ENCODE data around the gene NR2F2. TPM values are rescaled to one million over a fixed set of nuclear protein-coding genes. Genes with fewer than 3 reads are reported as not detected.

The NR2F2 gene
- total RNA-seq, 4 donors from 2014 or later: 42.7 to 131 (median 83.6) TPM

DNA sequence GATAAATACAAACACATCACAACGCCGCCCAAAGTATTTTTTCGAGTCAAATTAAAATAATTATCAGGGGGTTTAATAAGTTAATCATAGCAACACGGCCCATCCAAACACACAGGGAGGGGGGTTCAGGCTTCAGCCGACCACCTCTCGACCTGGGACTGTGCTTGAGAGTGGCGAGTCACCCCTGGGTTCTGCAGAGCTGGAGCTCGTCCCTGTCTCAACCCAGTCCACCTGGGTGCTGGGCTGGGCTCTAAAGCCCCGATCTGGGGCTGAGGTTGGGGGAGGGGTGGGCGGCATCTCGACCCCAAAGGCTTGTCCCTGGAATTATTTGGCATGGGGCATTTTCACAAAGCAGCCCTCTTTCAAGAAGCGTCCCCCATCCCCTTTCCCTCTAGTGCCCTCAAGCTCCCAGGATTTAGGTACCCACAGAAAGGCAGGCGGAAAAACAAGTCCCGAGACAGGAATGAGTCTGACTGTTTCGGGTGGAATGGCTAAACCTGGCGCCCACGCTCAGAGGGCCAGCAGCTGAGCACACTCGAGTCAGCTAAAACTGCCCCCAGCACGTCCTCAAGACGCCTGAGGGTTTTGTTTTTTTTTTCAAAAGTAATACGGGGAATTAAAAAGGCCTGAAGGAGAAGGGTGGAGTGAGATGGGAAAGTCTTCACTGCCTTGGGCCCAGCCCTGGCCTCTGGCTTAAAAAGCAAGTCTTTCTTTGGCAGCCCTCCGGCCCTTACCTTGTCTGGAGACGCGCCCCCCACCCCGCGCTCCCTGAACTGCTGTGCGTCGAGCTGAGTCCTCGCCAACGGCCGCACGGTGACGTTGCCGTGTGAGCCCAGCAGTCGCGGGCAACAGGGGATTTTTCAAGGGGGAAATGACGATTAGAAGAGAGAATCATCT is 32.5 kb downstream of the NR2F2 start:
- H3K27me3 ChIP-seq: peaks cover 0 to 6% (median 0%) of the 10 kb centered on the region in 4 donors
- intact Hi-C loops (cut with DNase I): no loop called here
- DNase-seq (ENCODE audit: extremely low spot score): no peak
- H3K27ac ChIP-seq (replicated peaks in 1 of 4): no peak overlapping the region
- no peaks in the 10 kb centered on the region for H3K9me3 ChIP-seq
- peaks cover 11 to 40% (median 34%) of the 10 kb centered on the region in 4 donors for H3K4me1 ChIP-seq
- H3K4me3 ChIP-seq: no peak overlapping the region
- H3K36me3 ChIP-seq: no peaks in the 10 kb centered on the region
- TF ChIP-seq POLR2AphosphoS5 (IDR thresholded peaks at IDR 0.05): no peak
- TF ChIP-seq, protein P1, sequence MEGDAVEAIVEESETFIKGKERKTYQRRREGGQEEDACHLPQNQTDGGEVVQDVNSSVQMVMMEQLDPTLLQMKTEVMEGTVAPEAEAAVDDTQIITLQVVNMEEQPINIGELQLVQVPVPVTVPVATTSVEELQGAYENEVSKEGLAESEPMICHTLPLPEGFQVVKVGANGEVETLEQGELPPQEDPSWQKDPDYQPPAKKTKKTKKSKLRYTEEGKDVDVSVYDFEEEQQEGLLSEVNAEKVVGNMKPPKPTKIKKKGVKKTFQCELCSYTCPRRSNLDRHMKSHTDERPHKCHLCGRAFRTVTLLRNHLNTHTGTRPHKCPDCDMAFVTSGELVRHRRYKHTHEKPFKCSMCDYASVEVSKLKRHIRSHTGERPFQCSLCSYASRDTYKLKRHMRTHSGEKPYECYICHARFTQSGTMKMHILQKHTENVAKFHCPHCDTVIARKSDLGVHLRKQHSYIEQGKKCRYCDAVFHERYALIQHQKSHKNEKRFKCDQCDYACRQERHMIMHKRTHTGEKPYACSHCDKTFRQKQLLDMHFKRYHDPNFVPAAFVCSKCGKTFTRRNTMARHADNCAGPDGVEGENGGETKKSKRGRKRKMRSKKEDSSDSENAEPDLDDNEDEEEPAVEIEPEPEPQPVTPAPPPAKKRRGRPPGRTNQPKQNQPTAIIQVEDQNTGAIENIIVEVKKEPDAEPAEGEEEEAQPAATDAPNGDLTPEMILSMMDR (IDR thresholded peaks at IDR 0.05): no peak
- no peak for TF ChIP-seq POLR2A (IDR thresholded peaks at IDR 0.05; ENCODE audit: low read depth)
- TF ChIP-seq EP300 (IDR thresholded peaks at IDR 0.05): no peak
- 64% methylated on average over 32 of the region's 37 CpGs for WGBS

DNA sequence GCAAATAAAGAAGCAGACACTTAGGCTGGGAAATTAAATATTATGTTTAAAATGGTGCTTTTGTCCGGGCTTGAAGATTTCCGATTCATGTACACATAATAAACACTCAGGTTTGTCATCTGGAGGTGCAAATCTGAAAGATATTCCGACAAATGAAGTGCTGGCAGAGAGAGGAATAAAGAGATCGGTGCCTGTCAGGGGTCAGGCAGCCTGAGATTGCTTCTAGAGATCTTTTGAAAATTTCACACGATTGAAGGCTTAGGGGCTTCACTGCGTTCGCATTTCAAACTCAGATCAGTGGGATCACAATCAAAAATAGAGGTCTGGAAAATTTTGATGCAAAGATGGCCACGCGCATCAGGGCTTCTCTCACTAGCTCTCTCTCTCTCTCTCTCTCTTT is 33.2 kb downstream of the NR2F2 start:
- no peaks in the 10 kb centered on the region for H3K9me3 ChIP-seq
- H3K27me3 ChIP-seq: peaks cover 0 to 6% (median 0%) of the 10 kb centered on the region in 4 donors
- WGBS: 73% methylated on average over 9 of the region's 9 CpGs

DNA sequence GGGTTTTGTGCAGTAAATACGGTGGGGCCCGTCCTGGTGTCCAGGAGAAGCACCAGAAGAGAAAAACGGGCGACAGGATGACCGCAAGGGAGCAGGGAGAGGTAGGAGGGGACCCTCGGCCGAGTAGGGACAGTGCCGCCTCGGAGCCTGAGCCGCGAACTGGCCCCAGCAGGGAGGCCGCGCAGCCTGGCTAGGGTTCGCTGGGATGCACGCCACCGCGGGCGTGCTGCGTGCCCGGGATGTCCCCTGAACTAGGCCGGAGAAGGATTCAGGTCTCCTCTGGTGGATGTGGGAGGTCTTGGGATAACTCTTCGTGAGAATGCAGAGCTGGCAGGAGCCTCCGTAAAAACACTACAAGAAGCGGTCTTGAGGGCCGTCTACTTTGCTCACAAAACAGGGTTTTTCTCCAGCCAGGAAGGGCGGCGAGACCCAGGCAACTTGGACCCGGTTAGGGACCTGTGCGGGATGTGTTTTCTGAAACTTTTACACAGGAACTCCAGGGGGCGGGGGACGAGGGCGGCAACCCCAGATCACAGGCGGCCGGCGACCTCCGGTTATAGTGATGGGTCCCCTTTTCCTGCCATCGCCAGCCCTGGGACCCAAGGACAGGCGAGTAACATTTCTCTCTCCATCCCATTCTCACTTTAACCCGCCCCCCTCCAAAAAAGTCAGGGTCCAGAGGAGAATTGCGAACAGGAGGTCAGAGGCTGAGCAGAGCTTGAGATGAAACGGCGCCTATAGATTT is 35.5 kb downstream of the NR2F2 start:
- H3K4me3 ChIP-seq: no peak overlapping the region
- intact Hi-C loops (cut with DNase I): no loop called here
- H3K27ac ChIP-seq (replicated peaks in 1 of 4): no peak overlapping the region
- TF ChIP-seq EP300 (IDR thresholded peaks at IDR 0.05) (no peak), POLR2A (IDR thresholded peaks at IDR 0.05; ENCODE audit: low read depth) (no peak), POLR2AphosphoS5 (IDR thresholded peaks at IDR 0.05) (no peak)
- TF ChIP-seq, protein P1 (IDR thresholded peaks at IDR 0.05): no peak
- H3K9me3 ChIP-seq: no peaks in the 10 kb centered on the region
- peaks cover 0 to 15% (median 10%) of the 10 kb centered on the region in 4 donors for H3K4me1 ChIP-seq
- no peaks in the 10 kb centered on the region for H3K36me3 ChIP-seq
- 78% methylated on average over 39 of the region's 42 CpGs for whole genome bisulfite sequencing
- H3K27me3 ChIP-seq: peaks cover 0 to 6% (median 0%) of the 10 kb centered on the region in 4 donors
- no peak for DNase-seq (ENCODE audit: extremely low spot score)

More for the DNA sequence above, 33.2 kb downstream of the NR2F2 start:
- intact Hi-C loops (cut with DNase I): no loop called here
- no peak overlapping the region for H3K27ac ChIP-seq (replicated peaks in 1 of 4)
- H3K4me3 ChIP-seq: no peak overlapping the region
- TF ChIP-seq, protein P1 (IDR thresholded peaks at IDR 0.05): no peak
- TF ChIP-seq EP300 (IDR thresholded peaks at IDR 0.05): no peak
- no peak for TF ChIP-seq POLR2AphosphoS5 (IDR thresholded peaks at IDR 0.05)
- no peak for TF ChIP-seq POLR2A (IDR thresholded peaks at IDR 0.05; ENCODE audit: low read depth)
- peaks cover 14 to 37% (median 30%) of the 10 kb centered on the region in 4 donors for H3K4me1 ChIP-seq
- no peak for DNase-seq (ENCODE audit: extremely low spot score)
- H3K36me3 ChIP-seq: no peaks in the 10 kb centered on the region

DNA sequence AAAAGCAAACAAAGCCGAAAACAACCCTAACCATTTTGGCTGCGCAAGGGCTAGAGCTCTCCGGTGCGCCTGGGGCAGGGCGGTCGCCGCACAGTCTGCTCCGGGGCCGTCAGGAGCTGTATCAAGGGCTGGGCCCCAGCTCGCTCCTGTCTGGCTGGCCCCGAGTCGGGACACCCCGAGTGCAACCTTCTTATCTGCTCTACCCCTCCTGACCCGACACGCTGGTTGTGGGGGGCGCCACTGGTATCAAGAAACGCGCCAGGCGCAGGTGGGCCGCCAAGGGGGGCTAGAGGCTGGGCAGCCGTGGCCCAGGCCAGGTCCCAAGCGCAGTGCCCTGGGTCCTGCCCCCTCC is 36.0 kb downstream of the NR2F2 start:
- H3K9me3 ChIP-seq: no peaks in the 10 kb centered on the region
- no peak for DNase-seq (ENCODE audit: extremely low spot score)
- no peaks in the 10 kb centered on the region for H3K36me3 ChIP-seq
- H3K4me3 ChIP-seq: no peak overlapping the region
- TF ChIP-seq, protein P1 (IDR thresholded peaks at IDR 0.05): no peak
- TF ChIP-seq POLR2AphosphoS5 (IDR thresholded peaks at IDR 0.05) (no peak), EP300 (IDR thresholded peaks at IDR 0.05) (no peak), POLR2A (IDR thresholded peaks at IDR 0.05; ENCODE audit: low read depth) (no peak)
- intact Hi-C loops (cut with DNase I): no loop called here
- peaks cover 0 to 6% (median 0%) of the 10 kb centered on the region in 4 donors for H3K27me3 ChIP-seq
- peaks cover 0 to 11% (median 7%) of the 10 kb centered on the region in 4 donors for H3K4me1 ChIP-seq
- WGBS: 59% methylated on average over 18 of the region's 22 CpGs
- no peak overlapping the region for H3K27ac ChIP-seq (replicated peaks in 1 of 4)

Data from esophagus muscularis mucosa (tissue), 4 donors.